GM18868 (cell line): ENCODE data around the gene FTO.

ENCODE experiments used
- ATAC-seq: cut with Tn5 transposase; IDR thresholded peaks from one replicate; pipeline ENCODE4 v1.9.1; 2021; ENCODE audit warnings: mild to moderate bottlenecking, moderate library complexity; ENCODE audit not compliant: unreplicated experiment

FTO gene

DNA sequence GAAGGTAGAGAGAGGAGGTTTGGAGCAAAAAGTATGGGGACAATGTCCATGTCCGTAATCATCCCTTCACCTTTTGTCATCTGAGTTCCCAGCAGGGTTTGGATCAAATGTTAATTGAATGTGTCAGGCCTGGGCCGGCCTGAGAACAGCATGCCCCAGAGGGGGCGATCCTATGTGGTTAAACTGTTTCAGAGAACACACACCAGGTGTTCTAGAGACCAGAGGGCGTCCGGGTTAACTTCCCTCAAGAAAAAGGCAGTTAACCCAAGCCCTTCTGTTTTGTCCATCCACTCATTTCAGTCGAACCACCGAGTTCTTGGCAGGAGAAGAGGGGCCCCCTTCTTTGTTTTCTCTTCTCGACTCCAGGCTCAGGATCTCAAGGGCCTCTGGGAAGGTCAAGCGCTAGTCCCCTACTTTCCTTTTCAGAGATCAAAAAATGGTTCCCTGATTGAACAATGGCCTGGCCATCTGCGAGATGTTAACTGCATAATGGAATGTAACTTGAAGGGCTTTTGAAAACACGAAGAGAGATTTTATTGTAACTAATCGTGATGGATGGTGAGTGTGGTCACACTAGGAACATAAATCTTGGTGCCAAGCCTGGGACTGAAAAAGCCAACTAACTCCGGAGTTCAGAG is 440.1 kb downstream of the FTO start:
- ATAC-seq: no peak

DNA sequence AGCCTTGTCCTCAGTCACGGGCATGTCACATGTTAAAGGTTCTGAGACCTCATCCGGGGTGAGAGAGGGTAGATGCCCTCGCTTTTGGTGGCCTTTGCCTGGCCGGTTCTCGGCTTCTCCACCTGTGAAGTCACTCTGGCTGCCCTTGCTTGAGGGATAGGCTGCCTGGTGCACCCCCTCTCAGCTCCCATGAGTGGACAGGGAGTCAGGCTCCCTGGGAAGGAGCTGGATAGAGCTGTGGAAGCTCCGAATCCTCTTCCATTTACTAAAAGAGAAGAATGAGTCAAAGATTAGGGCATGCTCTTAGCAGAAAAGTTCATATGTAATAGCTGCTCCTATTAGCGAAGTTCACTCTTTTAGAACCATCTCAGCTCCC is 440.6 kb downstream of the FTO start:
- ATAC-seq: no peak

DNA sequence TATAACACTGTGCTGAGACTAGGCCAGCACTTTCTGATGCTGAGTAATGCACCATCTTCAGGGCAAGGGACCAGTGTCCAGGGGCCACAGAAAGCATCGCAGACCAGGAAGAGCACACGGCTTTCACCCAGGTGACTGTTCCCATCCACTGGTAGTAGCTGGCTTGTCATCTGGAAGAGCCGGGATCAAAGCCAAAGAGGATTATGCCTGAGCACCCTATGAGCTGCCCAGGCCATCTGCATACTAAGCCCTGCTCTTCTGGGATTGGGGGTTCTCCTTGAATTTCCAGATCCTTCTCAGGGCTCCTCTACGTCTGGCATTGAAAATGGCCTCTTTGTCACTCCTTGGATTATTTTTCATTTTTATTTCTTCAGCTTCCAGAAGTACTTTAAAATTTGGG is 441.9 kb downstream of the FTO start:
- no peak for ATAC-seq

DNA sequence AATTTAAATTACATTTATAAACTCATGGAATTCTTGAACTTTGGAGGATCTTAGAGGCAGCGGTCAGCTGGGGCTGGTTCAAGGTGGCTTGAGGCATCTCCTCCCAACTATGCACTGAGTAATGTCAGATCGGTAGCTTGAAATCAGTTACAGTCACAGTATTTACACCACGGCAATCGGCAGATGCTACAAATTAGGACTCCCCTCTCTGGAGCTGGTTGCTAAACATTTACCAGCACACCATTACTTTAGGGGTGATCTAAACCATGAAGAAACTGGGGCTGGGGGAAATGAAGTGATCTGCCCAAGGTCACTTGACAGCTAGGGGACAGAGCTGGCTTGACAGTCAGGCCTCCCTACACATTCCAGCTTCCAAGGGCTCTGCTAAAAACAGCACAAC is 445.0 kb downstream of the FTO start:
- ATAC-seq: no peak

DNA sequence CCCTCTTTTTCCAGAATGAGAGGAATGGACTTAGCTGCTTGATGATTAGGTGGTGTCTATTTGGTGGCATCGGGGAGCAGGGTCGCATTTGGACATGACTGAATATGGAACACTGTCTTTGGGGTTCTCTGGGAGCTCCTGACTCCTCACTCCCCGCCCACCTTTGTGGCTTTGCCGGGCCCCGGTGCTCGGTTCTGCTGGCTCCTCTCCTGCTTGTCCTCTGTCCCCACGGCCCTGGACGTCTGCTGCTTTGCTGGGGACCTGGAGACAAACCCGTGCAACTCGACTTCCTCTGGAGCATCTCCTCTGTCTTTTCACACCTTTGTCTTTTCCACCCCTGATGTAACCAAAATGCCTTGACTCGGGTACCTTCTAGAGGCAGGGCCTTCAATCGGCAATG is 446.9 kb downstream of the FTO start:
- no peak for ATAC-seq

DNA sequence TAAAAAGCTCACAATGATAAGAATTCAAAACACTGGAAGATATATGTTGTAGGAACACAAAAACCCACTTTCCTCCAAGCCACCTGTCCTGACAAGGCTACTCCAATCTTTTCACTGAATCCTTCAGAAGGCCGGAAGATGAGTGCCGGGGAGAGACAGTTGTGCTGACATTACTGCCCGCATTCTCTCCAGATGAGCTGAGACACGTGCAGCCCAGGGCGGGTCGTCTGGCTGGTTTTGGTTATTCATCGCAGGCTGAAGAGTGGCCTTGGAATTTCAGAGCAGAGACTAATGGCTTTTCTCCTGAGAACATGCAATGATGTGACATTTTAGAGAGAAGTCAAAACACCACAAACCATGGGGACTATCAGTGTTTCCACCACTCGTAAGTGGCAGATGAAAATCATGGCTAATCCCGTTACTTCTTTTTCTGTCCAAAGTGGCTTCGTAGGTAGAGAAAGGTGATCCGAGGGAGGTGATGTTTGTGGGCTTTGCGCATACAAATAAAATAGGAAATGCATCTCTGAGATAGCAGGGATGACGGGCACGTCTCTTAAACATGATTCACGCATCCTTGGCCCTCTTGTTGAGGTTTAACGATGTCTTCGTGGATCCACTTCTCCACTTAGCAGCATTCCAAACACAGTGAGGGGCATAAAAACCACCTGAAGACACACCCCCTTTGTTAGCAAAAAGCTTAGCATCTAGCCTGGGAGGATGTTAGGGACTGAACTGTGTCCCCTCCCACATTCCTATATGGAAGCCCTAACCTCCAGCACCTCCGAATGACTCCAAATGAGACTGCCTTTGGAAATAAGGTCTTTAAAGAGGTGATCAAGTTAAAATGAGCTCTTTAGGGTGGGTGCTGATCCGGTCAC is 448.6 kb downstream of the FTO start:
- no peak for ATAC-seq

DNA sequence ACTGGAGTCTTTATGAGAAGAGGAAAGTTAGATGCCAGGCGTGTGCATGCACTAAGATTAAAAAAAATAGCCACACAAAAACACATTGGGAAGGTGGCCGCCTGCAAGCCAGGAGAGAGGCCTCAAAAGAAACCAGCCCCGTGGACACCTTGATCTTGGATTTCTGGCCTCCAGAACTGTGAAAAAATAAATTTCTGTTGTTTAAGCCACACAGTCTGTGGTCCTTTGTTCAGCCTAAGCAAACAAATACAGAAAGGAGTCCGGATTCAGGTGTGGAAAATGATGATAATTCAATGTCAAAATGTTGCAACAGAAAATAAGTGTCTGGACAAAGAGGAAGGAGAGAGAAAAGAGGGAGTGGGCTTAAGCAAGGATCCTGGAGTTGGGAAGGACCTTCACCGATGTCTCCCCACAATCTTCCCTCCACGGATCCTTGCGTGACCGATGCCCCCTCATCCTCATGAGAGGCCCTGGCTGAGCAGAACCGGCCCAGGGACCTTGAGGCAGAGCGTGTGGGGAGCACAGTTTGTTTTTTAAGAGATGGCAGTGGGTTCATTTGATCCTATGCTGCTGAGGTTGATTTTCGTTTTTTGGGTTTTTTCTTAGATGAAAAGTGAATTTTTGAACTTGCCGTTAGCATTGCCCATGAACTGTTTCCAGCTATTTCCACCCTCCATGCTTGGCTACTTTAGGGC is 449.4 kb downstream of the FTO start:
- no peak for ATAC-seq

DNA sequence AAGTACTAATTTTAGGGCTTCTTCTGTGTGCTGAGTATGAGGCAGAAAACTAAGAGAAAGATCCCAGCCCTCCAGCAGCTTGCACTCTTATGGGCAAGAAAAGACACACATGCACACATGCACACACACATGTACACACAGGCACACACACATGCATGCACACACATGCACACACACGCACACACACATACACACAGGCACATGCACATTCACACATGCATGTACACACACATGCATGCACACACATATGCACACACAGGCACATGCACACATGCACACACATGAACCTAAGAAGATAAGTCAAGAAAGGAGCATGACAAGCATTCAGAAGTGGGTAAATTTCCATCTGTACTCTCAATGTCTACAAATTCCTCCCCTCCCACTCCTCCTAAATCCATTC is 452.4 kb downstream of the FTO start:
- no peak for ATAC-seq

DNA sequence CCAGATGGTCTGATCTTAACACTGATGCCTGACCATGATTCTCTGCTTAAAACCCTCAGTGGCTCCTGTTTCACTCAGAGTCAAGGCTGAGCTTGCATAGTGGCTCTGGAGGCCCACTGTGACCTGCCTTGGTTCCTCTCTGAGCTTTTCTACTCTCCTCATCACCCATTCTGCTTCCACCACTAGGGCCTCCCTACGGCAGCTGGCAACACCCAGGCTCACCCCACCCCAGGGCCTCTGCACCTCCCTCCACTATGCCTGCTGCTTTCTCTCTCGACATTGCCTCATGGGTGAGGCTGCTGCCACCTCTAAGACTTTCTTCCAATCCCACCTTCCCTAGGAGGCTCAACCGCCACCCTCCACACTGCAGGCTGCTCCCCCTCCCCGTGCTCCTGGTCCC is 455.0 kb downstream of the FTO start:
- no peak for ATAC-seq

DNA sequence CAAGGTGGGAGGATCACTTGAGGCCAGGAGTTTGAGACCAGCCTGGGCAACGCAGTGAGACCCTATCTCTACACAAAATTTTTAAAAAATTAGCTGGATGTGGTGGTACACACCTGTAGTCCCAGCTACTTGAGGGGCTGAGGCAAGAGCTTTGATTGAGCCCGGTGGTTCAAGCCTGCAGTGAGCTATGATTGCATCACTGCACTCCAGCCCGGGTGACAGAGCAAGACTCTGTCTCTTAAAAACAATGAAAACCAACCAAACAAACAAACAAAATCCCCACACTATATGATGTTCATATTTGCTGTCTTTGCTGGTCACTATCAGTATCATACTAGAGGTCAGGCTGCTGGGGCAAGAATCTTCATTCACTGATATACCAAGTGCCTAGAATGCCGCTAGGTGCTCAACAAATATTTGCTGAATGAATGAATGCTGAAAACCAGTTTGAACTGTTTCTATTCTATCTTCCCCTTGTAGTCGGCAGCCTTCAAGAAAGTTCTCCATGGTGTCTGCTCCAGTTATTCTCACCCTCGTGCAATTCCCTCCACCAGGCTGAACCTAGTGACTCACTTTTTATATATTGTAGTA is 455.6 kb downstream of the FTO start:
- no peak for ATAC-seq

DNA sequence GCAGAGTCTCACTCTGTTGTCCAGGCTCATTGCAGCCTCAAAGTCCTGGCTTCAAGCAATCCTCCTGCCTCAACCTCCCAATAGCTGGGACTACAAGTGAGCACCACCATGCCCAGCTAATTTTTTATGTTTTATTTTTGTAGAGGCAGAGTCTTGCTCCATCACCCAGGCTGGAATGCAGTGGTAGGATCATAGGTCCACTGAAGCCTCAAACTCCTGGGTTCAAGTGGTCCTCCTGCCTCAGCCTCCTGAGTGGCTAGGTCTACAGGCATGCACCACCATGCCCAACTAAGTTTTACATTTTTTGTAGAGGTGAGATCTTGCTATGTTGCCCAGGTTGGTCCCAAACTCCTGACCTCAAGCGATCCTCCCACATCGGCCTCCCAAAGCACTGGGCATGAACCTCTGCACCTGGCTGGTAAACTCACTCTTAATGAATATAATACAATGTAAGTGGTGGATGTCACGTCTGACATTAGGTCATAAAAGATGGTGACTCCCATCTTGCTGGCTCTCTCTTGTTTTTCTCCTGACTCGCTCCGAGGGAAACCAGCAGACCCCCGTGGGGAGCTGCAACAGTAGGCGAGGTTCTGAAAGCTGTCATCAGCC is 456.4 kb downstream of the FTO start:
- no peak for ATAC-seq

DNA sequence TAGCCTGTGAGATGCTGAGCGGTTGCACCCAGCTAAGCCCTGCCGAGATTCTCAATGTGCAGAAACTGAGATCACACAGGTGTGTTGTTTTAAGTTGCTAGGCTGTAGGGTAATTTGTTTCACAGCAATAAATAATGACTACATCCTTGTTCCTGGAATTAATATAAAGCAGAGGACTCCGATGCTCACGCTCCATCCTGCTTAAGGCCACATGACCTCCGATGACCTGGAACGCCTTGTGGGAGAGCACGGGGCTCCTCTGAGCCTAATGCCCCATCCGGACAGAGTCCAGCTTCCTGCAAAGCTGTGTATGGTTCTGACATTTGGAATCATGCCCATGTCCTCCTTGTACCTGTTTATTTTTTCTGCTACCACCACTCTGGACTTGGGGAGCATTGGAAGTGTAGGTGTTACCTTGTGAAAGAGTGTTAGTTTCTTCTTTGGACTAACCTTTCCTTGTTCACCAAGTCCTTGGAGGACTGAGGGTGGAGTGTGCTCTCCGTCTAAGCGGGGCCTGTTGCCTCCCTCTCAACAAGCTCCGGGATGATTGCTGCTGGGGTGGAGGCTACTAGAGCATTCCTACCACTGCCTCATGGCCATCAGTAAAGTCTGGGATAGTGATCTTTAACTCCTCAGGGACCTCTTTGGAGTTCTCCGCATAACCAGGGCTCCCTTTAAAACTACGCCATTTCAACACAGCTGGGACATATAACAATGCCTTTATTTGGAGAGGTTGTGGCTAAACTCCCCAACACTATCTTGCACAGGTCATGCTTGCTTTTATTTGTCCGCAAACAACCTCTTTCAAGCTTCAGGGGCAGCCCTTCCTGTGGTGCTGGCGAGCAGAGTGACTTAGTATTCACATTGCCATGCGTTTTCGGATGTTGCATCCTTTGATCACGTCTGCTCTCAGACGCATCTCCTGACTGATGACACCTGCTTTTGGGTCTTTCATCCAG is 457.3 kb downstream of the FTO start:
- no peak for ATAC-seq

DNA sequence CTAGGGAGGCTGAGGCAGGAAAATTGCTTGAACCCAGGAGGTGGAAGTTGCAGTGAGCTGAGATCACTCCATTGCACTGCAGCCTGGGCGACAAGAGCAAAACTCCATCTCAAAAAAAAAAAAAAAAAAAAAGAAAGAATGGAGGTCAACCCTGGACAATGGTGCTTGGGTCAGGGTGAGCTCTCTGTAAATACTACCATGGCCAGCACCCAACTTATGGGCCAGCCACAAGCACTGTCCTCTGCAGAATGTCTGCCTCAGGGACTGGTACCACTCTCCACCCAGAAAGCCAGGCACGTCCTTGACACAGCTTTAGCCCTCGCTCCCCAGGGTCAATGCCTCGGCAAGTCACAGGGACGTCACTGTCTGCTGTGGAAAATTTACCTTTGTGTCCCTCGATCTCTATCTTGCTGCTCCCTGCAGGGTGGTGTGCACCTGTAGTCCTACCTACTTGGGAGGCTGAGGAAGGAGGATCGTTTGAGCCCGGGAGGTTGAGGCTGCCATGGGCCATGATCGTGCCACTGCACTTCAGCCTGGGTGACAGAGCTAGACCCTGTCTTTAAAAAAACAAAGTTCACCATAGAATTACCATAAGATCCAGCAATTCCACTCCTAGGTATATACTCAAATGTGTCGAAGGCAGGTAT is 459.4 kb downstream of the FTO start:
- no peak for ATAC-seq

DNA sequence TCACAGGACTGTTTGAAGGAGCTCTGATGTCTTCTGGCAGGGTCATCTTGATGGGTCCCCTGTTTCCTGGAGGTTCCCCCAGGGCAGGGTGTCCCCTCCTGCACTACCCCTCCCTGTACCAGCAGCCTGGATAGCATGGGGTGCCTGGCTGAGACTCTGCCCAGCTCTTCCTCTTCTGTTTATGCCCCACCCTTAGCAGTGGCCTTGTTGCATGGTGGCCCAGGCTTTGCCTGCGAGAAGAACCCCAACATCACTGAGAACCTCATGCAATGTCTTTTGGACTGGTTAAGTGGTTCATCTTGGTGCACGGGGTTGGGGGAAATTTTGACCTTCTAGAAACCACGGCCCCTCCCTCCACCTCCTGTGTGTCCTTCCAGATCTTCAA is 460.8 kb downstream of the FTO start:
- ATAC-seq: no peak

DNA sequence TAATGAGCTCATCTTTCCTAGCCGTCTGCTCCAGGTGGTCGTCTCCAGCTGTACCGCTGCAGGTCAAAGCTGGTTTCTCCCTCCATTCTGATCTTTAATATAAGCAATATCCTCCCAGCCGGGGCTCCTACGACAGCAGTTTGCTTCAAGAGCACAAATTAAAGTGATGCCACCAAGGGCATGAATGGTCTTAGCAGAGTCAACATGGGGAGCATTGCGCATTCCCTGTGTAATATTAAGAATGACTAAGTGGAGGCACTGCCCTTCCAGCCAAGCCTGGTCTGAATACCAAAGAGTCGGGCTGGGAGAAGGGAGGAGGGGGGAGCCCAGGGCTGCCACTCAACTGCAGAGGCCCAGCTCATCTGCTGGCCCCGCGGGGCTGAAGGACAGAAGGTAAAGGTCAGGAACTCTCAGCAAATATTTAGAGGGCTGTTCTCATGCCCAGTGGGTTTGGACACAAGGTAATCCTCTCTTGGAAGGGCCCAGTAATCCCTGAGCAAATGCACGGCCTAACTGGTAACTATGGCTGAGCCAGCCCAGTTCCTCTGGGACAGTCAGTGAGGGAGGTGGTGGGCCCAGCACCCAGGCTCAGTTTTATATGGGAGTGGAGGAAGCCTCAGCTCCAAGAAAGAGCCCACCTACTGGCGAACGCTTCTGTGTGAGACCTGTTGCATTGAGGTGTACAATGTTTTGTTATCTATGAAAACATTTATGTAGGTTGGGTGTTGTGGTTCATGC is 461.4 kb downstream of the FTO start:
- ATAC-seq: no peak

DNA sequence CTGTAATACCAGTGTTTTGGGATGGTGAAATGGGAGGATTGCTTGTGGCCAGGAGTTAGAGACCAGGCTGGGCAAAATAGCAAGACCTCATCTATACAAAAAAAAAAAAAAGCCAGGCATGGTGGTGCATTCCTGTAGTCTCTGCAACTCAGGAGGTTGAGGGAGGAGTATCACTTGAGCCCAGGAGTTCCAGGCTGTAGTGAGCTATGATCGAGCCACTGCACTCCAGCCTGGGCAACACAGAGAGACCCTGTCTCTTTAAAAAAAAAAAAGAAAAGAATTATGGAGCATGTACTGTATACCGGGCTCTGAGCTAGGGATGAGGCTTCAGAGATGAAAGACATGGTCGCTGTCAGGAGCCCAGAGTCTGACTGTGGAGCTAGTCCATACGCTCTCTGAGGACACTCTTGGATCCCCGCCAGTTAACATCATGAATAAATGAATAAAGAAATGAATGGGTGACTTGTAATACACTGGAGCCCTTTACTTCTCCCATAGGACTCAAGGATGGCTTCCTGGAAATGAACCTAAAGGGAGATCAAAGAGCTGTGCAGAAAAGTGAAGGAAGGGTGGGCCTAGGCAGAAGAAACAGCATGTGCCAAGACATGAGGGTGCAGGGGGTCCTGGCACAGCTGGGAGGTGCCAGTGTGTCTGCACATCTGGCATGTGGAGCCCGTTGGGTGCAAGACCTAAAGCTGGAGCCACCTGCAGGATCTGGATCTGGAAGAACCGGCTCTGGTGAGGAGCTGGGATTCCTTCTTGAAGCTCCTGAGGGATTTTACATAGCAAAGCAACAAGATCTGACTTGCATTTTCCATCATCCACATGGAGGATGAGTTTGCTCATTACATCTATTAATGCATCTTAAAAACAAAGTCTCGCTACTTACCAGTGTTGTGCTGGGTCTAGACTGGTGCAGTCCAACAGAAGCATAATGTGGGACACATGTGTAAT is 462.2 kb downstream of the FTO start:
- ATAC-seq: no peak

DNA sequence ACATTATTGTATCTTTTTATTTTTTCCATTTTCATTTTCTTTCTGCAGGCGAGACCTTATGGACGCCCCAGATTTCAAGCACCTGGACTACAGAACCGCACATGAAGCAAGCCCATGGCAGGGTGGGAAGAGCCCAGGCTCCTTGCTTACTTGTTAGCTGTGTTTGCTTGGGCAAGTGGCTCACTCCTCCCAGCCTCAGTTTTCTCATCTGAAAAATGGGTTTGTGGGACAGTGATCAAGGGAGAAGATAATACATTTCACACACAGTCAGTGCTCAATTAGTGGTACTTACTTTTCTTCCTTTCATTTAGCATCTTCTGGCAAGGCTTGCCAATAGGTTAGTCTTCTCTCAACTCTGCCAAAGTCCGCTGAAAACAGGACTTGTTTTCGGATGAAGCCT is 465.2 kb downstream of the FTO start:
- ATAC-seq: no peak
